Measurements from ENCODE around the gene ZNF516. TPM values are rescaled to one million over a fixed set of nuclear protein-coding genes. Genes with fewer than 3 reads are reported as not detected.

ZNF516 gene
- total and polyA plus RNA-seq, 2 of the 13 experiments (the other 11 are each of a cell fraction or from before 2014, with no cell fraction given), result 16.6 to 18.7 TPM

- TF ChIP-seq ZNF746 (CRISPR knock-in tag; IDR thresholded peaks at IDR 0.05) (no peak), HMGA1 (CRISPR knock-in tag; conservative IDR thresholded peaks at IDR 0.05) (no peak), PAF1 (CRISPR knock-in tag; IDR thresholded peaks at IDR 0.05) (no peak), CBFB (CRISPR knock-in tag; IDR thresholded peaks at IDR 0.05) (no peak), YEATS4 (CRISPR knock-in tag; IDR thresholded peaks at IDR 0.05; ENCODE audit: borderline replicate concordance) (peak; percentile 62), SUZ12 (IDR thresholded peaks at IDR 0.05; ENCODE audit: low read depth, low read length) (no peak), ZMAT5 (CRISPR knock-in tag; IDR thresholded peaks at IDR 0.05; ENCODE audit: borderline replicate concordance, low read depth) (no peak), ZNF512B (CRISPR knock-in tag; IDR thresholded peaks at IDR 0.05; ENCODE audit: borderline replicate concordance) (no peak), ATAD3A (CRISPR knock-in tag; IDR thresholded peaks at IDR 0.05) (no peak), ZNF547 (CRISPR knock-in tag; IDR thresholded peaks at IDR 0.05) (no peak), REST (IDR thresholded peaks at IDR 0.05; ENCODE audit: borderline replicate concordance in 1 of 2, low read depth in 1 of 2, low read length in 2 of 2) (no peak), ZNF362 (CRISPR knock-in tag; IDR thresholded peaks at IDR 0.05; ENCODE audit: borderline replicate concordance) (no peak), NBN (conservative IDR thresholded peaks at IDR 0.05) (no peak), ZNF816 (CRISPR knock-in tag; IDR thresholded peaks at IDR 0.05; ENCODE audit: borderline replicate concordance) (no peak), CBX5 (CRISPR knock-in tag; IDR thresholded peaks at IDR 0.05; ENCODE audit: borderline replicate concordance) (no peak), MYC (CRISPR knock-in tag; IDR thresholded peaks at IDR 0.05; ENCODE audit: borderline replicate concordance) (peak; percentile 50; the same call in 1 of the 2 replicates)
These were observed 3.0 kb downstream of the ZNF516 start (continued) for GRCh38 chr18:76491776-76492668.
